ENCODE data around the gene TRAPPC3L.
"Not testable (repeated sequence)": the region's sequence is repeated elsewhere in the genome, so short reads cannot be mapped to it uniquely, and the experiment has no call there.

TRAPPC3L gene

DNA sequence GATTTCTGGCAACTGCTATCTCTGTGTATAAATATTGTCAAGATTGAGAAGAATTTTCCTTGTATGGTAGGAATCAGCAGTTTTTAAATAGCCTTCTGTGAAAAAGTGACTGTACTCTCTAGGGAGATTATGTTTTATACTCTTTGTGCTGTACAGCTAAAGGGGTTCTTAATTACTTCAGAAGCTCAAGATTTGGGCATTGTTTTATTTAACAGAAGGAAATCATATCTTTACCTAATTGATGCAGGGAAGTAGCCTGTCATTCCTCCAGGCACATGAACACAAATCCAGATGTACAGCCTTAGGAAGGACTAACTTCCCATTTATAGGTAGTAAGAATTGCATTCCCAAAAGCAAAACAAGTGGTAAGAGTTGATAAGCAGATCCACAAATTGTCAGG is 32.8 kb downstream of the TRAPPC3L start:
- DNase-seq, result no peak

DNA sequence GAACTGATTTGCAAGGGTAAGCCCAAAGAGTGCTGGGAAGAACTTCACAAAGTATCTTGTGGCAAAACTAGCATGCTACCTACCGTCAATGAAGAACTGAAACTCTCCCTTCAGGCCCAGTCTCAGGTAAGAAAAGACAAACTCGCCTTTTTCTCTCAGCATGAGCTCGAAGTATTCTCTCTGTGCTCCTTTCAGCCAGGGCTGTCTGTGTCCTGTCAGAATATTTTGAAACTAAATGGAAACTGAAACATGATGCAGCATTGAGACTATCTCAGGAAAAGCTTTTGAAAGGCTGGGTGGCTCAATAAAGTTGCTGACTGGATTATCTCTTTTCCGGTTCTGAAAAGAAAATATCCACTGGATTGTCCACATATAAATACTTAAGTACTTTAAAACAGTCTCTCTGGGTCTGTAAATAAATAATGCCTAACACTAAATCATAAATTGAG is 33.3 kb downstream of the TRAPPC3L start:
- DNase-seq, result no peak

DNA sequence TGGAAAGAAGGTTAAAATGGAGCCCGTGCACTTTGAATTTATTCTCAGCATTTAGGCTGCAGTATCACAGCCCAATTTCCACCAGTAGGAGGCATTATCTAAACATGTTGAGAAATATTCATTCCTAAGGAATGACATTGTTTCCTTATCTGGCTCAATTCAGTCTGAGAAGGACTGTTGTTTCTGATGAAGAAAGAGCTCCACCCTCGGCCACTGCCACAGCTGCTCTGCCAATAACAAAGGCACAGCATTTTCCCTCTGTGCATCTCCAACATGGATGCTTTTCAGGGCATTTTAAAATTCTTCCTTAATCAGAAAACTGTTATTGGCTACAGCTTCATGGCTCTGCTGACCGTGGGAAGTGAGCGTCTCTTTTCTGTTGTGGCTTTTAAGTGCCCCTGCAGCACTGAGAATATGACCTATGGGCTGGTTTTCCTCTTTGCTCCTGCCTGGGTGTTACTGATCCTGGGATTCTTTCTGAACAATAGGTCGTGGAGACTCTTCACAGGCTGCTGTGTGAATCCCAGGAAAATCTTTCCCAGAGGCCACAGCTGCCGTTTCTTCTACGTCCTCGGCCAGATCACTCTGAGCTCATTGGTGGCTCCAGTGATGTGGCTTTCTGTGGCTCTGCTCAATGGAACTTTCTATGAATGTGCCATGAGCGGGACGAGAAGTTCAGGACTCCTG is 33.9 kb downstream of the TRAPPC3L start, which contains the start of gene CALHM5:
Gene CALHM5, plus strand, starts transcription at position 216 of the 687 bp plus-strand sequence. Its CDS starts 58 bp downstream, at position 274.
- DNase-seq, result peak; percentile 24

DNA sequence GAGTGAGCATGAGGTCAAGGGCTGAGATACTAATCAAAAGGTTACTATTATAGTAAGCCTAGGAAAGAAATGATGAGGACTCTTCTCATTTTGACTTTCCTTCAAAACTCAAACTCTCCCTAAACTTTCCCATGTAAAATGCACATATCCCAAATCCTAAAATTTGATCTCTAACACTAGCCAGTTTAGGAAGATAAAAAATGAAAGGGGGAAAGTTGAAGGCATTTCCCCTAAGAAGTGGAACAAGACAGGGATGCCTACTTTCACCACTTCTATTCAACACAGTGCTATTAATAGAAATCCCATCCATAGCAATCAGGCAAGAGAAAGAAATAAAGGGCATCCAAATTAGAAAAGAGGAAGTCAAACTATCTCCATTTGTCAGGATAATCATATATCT is 37.0 kb downstream of the TRAPPC3L start:
- DNase-seq, result no peak

DNA sequence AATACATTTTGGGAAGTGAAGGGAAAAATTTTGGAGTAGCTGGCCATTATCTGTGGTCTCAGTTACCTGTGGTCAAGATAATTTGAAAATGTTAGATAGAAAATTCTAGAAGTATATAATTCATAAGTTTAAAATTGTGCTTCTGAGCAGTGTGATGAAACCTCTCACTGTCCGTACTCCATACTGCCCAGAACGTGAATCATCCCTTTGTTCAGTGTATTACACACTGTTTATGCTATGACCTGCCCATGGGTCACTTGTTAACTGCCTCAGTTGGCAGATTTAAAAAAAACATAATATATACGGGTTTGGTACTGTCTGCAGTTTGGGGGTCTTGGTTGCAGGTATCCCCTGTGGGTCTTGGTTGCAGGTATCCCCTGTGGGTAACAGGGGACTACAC is 38.2 kb downstream of the TRAPPC3L start:
- DNase-seq, result no peak

DNA sequence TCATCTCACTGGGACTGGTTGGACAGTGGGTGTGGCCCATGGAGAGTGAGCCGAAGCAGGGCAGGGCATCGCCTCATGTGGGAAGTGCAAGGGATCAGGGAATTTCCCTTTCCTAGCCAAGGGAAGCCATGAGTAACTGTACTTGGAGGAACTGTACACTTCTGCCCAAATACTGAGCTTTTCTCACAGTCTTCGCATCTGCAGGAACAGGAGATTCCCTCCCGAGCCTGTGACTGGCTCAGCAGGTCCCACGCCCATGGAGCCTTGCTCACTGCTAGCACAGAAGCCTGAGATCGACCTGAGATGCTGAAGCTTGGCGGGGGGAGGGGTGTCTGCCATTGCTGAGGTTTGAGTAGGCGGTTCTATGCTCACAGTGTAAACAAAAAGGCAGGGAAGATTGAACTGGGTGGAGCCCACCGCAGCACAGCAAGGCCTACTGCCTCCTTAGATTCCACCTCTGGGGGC is 44.5 kb downstream of the TRAPPC3L start:
- DNase-seq, result no peak

DNA sequence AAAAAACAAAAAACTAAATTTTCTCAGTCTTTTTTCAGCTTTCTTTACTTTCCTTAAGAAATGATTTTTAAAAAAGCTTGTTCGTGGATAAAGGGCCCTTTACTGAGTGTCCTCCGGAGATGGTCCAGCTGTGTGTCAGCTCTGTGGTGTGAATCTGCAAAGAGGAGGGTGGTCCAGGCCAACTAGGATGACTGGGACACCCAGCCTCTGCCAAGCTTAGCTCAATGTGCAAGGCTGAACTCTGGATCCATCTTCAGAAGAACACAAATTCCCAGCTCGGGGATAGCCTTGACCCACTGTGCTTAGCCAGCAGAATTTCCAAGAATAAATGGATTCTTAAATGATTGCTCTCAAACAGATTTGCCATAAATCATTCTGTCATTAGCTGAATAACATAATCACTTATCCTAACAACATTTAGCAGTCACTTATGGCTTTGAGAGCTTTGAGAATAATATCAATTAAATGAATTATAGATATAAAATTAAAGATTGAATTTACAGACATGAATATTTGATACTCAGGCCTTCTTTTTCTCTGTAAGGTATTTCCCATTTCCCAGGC is 48.3 kb downstream of the TRAPPC3L start:
- DNase-seq, result no peak

DNA sequence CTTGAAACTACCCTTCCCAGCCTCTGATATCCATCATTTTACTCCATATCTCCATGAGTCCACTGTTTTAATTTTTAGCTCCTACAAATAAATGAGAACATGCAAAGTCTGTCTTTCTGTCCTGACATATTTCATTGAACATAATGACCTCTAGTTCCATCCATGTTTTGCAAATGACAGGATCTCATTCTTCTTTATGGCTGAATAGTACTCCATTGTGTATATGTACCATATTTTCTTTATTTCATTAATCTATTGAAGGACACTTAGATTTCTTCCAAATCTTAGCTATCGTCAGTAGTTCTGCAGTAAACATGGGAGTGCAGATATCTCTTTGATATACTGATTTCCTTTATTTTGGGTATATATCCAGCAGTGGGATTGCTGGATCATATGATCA is 50.3 kb downstream of the TRAPPC3L start:
- not testable (repeated sequence) for DNase-seq

DNA sequence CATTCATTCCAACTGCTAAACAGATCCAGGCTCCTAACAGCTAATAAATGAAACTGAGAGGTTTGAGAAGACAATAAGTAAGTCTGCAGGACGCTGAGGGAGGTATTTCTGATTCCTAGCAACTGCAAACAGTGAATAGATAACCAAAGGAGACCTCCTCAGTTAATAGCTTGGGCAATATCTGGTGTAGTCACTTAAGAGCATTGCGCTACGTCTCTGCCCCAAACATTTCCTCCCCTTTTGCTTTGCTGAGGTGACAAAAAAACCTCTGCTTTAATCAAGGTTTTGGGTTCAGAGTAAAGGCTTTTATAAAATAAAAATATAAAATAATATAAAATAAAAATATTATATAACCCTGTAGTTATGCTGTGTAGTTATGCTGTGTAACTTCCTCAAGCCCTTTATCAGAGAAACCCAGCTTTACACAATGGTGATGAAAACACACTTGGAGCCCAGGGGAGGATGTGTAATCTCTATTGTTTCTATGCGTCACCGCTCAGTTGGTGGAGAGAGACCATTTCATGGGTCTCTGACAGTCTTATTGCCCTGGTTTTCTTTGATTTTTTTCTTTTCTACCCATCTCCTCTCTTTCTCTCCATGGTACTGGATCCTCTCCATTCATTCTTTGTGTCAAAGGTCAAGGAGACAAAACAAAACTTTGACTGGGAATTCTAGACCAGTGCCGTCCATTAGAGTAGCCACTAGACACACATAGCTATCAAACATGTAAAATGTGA is 53.0 kb downstream of the TRAPPC3L start:
- no peak for DNase-seq

DNA sequence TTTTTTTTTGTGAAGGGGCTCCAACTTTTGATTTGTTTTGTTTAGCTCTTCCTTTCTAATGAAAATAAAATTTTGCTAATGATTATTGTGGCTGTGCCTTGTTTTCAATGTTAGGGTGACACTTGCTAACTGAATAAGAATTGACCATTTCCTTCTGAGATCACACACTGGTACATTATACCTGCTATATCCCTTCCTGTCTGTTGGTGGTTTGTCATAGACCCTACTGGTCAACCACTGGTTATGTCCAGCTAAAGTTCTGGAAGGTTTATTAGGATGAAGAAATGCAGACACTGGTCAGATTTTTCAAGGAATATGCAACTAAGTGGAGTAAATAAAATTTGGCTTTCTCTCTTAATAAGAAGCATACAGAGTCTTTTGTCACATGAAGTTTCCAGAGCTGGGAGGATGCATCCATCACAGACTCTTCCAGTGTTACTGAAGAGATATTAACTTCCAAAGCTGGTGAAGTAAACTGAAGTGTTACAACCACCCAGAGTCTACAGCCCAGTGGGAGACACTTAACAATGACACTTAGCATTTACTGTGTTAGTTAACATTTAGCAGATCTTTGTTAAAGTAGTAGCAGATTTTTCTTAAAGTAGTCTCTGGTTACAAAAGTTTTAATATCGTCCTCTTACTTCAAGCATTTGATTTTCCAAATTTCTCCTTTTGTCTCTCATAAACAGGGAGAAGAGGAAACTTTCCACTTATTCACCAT is 53.7 kb downstream of the TRAPPC3L start:
- DNase-seq, result no peak

DNA sequence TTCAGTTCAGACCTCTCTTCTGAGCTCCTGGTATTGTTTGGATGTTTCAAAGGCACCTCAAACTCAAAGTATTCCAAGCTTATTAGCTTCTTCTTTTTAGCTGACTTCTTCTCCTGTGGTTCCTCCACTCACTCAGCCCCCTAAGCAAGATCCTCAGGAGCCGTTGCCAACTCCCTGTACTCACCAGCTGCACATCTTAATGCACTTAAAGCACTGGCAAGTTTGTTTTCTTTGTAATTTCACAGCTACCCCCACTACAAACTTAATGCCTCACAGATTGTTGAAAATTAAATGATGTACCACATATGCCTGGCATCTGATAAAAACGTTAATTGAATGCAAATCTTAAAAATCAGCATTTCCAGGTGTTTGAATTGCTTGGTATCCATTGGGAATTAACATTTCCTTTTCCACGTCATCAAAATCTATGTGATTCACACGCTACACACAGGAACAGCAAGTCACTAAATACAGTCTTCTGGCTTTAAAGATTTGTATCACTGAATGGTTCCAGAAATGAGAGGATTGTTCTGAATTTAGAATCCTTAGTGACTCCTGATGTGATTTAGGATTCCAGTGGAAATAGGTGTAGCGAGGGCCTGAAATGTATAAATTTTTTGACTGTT is 59.8 kb downstream of the TRAPPC3L start:
- DNase-seq, result no peak

DNA sequence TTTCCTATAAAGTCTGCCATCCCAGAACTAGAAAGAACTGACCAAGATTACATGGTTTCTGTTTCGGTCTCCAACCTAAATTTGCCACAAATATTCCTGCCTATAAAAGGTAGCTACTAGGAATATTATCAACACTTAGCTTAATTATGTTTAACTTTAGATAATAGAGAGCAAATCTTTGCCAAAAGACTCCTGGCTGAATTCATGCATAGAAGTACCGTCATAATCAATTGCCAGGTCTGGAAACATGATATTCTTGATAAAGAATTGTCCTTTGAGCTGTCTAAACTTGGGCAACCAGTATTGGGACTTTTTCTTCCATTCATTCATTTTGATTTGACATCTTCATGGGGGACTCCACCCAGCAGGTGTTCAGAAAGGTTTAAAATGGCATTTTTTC is 61.9 kb downstream of the TRAPPC3L start:
- no peak for DNase-seq

DNA sequence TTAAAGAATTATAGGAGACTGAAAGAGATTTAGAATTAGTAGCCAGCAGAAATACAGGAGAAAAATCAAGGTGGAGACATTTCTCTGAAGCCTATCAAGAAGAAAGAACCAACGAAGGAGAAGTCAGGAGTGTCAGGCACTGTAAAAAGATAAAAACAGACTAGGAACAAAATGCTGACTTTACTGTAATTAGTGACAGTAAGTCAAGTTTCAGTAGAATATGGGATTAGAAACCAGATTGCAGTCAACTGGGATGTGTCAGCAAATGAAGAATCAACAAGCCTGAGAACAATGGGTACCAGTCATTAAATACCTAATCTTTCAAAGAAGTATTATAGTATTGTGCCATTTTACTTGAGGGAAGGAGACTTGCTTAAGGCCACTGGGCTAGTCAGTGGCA is 62.7 kb downstream of the TRAPPC3L start:
- no peak for DNase-seq

DNA sequence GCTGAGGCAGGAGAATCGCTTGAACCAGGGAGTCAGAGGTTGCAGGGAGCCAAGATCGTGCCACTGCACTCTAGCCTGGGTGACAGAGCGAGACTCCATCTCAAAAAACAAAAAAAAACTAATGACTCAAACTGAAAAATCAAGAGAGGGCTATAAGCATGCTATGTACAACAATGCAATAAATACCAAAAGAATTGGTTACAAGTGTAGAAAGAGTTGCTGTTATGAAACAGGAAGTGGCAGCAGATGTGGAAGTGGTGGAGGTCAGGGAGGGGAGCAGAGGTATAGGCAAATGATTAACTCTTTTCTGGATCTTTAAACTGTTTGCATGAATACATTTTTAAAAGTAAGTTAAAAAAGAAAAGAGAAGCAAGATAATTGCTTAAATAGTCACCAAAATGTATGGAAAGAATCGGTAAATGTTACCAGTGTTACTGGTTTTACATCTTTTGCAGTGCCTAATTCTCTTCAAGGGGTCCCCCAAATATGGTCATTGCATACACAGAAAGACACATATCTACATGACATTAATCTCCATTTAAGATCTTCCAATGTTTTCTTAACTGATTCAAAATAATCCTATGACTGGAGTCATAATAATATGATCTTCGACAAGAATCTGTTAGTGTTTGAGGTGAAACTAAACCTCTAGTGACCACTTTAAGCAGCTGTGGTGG is 69.3 kb downstream of the TRAPPC3L start:
- DNase-seq, result peak; percentile 92

DNA sequence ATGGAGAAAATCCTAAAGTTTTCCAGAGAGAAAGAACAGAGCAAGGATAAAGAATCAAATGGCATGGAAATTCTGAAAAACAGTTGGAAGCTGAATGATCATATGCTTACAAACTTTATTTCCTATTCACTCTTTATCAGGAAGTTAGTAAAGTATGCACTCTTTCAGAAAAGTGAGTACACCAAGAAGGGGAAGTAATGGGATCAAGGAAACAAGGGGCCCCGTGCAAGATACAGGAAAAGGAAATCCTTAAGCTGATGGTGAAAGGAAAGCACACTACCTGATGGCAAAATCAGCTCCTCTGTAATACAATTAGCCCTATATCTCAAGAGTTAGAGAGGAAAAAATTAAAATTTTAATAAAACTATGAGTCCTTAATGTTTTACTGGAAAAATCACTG is 70.3 kb downstream of the TRAPPC3L start:
- DNase-seq, result peak; percentile 55

DNA sequence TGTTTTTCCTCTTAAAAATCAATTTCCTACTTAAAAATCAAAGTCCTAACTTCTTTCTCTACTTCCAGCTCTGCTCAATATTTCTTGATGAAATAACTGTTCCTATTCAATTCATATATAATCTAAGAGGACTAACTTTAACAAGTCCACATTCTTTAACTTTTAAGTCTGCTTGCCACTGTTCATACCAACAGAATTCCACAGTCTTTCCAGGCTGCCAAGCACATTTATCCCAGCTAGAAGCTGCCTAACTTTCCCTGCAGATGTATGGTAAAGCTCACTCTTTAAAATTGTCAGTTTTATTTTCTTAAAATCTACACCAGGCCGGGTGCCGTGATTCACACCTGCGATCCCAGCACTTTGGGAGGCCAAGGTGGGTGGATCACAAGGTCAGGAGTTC is 72.8 kb downstream of the TRAPPC3L start:
- DNase-seq, result no peak

DNA sequence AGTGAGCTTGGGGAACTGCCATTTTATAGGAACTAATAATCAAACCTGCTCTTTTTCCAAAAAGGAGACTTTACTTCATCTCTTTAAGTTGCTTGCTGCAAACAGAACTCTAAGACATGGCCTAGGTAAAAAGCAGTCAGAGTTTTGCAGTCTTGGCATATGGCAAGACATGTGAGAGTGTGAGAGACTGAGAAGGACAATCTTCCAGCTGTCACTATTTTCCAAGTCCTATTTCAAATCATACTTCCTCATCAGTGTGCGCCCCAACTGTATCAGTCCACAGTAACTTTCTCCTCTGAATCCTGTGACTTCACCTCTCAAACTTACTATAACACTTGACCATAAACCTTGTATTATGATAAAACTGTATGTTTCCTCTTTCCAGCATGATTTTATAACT is 74.0 kb downstream of the TRAPPC3L start:
- no peak for DNase-seq

DNA sequence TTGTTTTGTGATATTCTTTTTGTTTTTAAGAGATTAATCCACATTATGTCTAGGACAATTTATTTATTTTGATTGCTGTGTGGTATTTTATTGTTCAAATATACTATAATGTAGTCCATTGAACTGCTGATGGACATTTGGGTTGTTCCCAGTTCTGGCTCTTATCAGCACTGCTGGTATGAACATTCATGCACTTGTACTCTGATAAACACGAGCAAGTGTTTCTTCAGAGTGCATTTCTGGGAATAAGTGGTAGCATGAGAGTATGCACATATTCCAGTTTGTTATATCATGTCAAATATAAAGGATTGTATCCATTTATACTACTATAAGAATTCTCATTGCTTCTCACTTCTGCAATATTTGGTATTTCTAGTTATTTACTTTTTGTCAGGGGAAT is 77.2 kb downstream of the TRAPPC3L start:
- DNase-seq, result no peak

DNA sequence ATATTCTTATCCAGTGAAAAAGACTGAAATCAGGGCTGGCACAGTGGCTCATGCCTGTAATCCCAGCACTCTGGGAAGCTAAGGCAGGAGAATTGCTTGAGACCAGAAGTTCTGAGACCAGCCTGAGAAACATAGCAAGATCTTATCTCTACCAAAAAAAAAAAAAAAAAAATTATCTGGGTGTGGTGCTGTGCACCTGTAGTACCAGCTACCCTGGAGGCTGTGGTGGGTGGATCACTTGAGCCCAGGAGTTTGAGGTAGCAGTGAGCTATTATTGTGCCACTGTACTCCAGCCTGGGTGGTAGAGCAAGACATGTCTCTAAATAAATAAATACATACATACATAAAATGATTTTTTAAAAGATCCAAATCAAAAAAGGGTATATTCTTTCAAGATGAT is 78.0 kb downstream of the TRAPPC3L start:
- no peak for DNase-seq

DNA sequence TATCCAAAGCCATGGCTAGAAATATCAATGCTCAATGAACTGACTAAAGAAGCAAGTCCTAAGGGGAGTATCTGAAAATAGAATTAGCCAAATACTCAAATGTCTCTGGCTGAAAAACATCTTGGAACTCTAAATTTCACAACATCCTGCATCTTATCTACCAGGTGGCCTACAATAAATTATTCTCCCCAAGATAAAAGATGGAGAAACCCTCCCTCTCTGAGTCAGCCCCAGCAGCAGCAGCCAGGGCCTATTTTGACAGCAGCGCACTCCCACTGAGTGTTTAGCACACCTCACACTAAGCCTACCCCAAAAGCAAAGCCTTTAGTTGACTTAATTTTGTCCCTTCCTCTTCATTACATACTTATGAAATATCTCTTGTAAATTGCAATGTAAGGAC is 78.4 kb downstream of the TRAPPC3L start:
- no peak for DNase-seq

DNA sequence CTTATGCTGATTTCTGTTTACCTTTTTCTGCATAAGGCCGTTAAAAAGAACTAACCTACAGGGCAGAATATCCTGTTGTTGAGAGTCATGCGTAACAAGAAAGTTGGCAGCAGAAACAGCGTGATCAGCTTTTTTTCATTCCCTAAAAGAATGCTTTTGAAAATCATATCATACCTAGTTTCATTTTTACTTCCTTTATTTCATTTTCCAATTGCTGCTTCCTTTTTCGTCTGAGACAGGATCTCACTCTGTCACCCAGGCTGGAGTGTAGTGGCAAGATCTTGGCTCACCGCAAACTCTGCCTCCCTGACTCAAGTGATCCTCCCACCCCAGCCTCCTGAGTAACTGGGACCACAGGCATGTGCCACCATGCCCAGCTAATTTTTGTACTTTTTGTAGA is 80.2 kb downstream of the TRAPPC3L start:
- DNase-seq, result peak; percentile 96

DNA sequence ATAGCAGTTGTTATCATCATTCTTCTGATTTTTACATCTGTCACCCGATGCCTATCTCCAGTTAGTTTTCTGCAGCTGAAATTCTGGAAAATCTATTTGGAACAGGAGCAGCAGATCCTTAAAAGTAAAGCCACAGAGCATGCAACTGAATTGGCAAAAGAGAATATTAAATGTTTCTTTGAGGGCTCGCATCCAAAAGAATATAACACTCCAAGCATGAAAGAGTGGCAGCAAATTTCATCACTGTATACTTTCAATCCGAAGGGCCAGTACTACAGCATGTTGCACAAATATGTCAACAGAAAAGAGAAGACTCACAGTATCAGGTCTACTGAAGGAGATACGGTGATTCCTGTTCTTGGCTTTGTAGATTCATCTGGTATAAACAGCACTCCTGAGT is 82.2 kb downstream of the TRAPPC3L start:
- no peak for DNase-seq

All from MV-4-11 (cell line).